ENCODE results near the gene SEZ6.
A peak's percentile ranks its signal among the peaks of the same experiment; 100 is the strongest.
"Not testable (repeated sequence)": the region's sequence is repeated elsewhere in the genome, so short reads cannot be mapped to it uniquely, and the experiment has no call there.

SEZ6 gene

DNA sequence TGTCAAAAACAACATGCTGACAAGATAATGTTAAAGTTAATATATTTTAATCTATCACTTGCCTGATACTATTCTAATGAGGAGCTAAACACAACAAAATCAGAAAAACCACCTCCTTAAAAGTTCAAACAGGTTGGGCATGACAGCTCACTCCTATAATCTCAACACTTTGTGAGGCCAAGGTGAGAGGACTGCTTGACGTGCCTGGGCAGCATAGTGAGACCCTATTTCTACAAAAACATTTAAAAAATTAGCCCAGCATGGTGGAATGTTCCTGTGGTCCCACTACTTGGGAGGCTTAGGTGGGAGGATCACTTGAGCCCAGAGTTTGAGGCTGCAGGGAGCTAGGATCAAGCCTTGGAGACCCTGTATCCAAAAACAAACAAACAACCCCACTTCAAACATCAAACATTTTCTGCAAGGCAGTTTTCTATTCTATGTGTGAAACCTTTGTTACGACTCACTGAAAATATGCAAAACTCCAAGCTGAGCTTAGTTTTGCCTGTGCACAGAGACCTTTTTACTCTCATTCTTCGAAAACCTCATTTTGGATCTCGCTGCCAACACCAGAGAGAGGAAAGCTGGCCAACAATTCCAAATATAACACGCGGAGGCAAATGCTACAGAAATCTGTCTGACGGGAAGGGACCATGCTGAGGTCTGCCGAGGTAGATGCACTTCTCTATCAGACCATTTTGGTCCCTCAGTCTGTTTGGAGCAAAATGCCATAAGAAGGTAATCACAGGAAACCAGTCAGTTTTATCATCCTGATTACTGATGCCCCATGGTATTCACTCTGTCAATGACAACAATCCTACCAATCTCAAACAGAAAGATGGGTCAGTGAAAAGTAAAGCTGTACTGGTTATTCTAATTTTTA, 60.7 kb downstream of the SEZ6 start:
- no peak for DNase-seq
- intact Hi-C loops (cut with DNase I), result loop anchor here (5.0 kb wide), 1 partner anchor 43 kb away; the partner anchor contains the start of gene DHRS13

- DNase-seq, result no peak
- intact Hi-C loops (cut with DNase I), result no loop called here
Measured at GRCh38 chr17:28944343-28944742, 61.5 kb downstream of the SEZ6 start.

DNA sequence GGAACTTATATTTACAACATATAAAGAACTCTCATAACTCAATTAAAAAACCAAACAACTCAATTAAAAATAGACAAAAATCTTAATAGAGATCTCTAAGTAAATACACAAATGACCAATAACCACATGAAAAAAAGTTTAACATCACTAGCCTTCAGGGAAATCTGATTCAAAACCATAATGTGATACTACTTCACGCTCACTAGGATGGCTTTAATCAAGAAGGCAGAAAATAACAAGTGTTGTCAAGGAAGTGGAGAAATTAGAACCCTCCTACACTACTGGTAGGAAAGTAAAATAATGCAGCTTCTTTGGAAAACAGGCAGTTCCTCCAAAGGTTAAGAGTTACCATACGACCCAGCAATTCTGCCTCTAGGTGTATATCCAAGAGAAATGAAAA, 62.9 kb downstream of the SEZ6 start:
- intact Hi-C loops (cut with DNase I), result no loop called here

GRCh38 chr17:28941251-28941650, 64.6 kb downstream of the SEZ6 start:
- intact Hi-C loops (cut with DNase I), result no loop called here

More for the DNA sequence above, 62.9 kb downstream of the SEZ6 start:
- no peak for DNase-seq

GRCh38 chr17:28940675-28941074, 65.2 kb downstream of the SEZ6 start:
- intact Hi-C loops (cut with DNase I), result no loop called here
- DNase-seq, result peak in 1 of 10 donors; percentile 20

More at GRCh38 chr17:28941251-28941650, 64.6 kb downstream of the SEZ6 start:
- no peak for DNase-seq

DNA sequence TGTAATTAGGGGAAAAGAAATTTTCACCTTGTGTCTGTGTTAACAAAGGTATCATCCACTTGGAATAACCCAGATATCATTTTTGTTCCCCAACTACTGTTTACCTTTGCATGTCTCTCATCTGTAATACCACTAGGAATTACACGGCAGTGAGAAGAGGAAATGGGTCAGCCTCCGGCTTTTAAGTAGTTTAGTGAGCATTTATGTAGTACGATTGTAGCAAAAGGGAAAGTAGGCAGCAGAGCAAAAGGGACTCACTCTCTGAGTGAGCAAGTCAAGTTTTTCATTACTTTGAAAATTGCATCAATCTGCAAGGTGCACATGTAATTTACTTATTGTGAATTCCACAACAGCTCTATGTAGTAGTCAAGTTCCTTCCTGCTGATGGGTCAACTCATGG, 65.7 kb downstream of the SEZ6 start:
- DNase-seq, result no peak
- intact Hi-C loops (cut with DNase I), result no loop called here

- intact Hi-C loops (cut with DNase I), result no loop called here
- peak in 2 of 10 donors; percentile 29 to 30 for DNase-seq
Measured at GRCh38 chr17:28938552-28938951, 67.3 kb downstream of the SEZ6 start.

GRCh38 chr17:28937044-28937729, 68.6 kb downstream of the SEZ6 start:
- intact Hi-C loops (cut with DNase I), result no loop called here
- DNase-seq, result peak in 1 of 10 donors; percentile 40

DNA sequence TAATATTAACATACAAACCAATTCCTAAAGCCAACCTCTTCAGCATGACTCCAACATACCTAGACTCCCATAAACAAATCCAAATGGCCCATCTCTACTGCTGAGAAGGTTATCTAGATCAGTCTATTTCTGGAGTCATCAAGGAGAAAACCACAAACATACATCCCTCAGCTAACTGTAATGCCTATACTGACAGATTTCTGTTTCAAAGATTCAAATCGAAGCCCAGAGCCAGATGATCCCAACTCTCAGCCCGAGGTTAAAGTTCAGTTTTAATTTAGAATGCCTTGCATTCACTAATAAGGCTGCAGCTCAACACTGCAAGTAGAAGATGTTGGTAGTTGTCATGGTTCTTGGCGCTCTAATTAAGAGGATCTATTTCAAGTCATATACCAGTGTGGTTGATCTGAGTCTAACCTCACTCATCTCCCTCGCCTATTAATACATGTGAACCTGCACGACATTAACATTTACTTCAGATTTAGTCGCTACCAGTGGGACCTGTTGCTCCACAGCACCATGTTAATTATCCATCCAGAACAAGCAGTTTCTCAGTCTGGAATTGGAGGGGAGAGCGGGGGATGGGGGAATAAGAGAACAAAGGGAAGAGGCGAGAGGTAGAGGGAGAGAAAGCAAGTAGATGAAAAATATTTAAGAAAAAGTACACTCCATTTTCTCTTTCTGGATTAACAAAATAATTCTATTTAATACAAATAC, 69.9 kb downstream of the SEZ6 start:
- DNase-seq, result no peak
- intact Hi-C loops (cut with DNase I), result no loop called here

- DNase-seq; intact Hi-C loops (cut with DNase I): not testable (repeated sequence)
Measured at GRCh38 chr17:28934508-28934907, 71.3 kb downstream of the SEZ6 start.

DNA sequence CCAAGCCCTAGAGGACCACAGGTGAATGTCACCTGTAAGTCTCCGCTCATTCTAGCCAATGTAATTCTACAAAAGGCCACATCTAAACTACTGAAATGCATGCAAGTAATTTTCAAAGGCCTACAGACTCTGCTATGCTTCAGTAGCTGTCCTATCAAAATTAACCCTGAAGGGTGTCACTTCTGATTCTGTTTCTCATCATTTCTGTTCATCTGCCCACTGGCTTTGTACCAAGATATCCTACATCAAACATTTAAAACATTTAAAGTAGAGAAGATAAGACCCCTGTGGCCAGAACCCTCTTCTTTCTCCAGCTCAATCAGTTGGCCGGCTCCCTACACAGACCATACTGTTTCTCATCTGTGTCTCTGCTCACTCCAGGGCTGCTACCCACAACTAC, 76.0 kb downstream of the SEZ6 start:
- intact Hi-C loops (cut with DNase I), result no loop called here
- DNase-seq, result no peak

DNA sequence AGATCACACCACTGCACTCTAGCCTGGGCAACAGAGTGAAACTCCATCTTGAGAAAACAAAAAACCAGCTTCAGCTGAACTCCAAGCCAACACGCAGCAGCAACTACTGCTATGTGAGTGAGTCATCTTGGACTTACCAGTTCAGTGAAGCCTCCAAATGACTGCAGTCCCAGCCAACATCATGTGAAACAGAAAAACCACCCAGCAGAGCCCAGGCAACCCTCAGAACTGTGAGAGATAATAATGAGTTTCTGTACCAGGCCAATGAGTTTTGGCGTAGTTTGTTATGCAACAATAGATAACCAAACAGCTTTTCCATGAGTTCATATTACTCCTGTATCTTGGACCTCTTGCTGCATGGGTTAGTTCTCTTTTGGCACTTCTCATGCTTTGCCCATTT, 77.8 kb downstream of the SEZ6 start:
- no peak for DNase-seq
- intact Hi-C loops (cut with DNase I), result no loop called here

- intact Hi-C loops (cut with DNase I), result no loop called here
- DNase-seq, result no peak
Measured at GRCh38 chr17:28926786-28927185, 79.0 kb downstream of the SEZ6 start.

- DNase-seq, result no peak
- intact Hi-C loops (cut with DNase I), result no loop called here
Measured at GRCh38 chr17:28926366-28926765, 79.5 kb downstream of the SEZ6 start.

DNA sequence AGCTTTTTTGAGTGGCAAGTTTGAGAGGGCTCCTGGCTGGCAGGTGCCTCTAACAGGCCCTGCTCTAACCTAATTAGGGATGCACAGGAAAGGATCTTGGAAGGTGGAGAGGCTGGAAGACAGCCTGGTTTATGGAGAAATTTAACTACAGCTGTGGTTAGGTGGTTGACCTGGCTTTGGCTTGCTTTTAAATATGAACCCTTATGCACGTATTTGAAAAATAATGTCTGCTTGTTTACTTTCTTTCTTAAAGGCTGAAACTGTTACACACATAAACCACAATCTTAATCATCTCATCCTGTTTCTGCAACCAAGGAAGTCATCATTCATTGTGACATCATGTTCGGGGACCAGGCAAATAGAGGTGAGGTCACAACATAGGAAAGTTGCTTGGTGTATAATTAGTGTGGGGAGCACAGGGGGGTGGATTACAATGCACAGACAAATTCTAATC, 79.9 kb downstream of the SEZ6 start:
- no peak for DNase-seq

GRCh38 chr17:28920201-28920600, 85.6 kb downstream of the SEZ6 start:
- intact Hi-C loops (cut with DNase I), result no loop called here
- no peak for DNase-seq

More for the DNA sequence above, 79.9 kb downstream of the SEZ6 start:
- intact Hi-C loops (cut with DNase I), result no loop called here

- DNase-seq, result no peak
- intact Hi-C loops (cut with DNase I), result no loop called here
Measured at GRCh38 chr17:28918295-28918694, 87.5 kb downstream of the SEZ6 start.

GRCh38 chr17:28917465-28917864, 88.4 kb downstream of the SEZ6 start:
- intact Hi-C loops (cut with DNase I), result no loop called here

GRCh38 chr17:28917029-28917428, 88.8 kb downstream of the SEZ6 start:
- DNase-seq, result no peak
- intact Hi-C loops (cut with DNase I), result no loop called here

More at GRCh38 chr17:28917465-28917864, 88.4 kb downstream of the SEZ6 start:
- DNase-seq, result no peak

DNA sequence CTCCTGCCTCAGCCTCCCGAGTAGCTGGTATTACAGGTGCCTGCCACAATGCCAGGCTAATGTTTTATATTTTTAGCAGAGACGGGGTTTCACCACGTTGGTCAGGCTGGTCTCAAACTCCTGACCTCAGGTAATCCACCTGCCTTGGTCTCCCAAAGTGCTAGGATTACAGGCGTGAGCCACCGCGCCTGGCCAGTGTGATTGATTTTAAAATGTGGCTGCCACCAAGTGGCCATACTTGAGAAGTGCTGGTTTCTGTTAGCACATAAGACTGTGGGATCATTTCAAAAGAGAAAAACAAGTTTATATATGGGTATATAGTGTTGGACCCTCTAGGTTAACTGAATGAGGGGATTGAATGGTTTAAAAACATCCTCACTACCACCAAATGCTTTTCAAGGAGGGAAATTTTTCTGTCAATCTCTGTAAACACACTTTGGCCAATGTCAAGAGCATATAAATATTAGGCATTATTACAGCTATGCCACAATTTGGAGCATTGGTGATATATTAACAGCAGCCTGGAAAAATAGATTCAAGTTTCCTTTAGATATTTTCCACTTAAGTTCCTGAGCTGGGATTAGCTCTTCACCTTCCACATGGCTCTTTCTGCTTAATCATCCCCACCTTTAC, 89.4 kb downstream of the SEZ6 start:
- intact Hi-C loops (cut with DNase I), result no loop called here
- DNase-seq, result peak in 7 of 10 donors; percentile 33 to 90 (median 53)
